ENCODE measurements around the gene VWF.

Gene VWF

DNA sequence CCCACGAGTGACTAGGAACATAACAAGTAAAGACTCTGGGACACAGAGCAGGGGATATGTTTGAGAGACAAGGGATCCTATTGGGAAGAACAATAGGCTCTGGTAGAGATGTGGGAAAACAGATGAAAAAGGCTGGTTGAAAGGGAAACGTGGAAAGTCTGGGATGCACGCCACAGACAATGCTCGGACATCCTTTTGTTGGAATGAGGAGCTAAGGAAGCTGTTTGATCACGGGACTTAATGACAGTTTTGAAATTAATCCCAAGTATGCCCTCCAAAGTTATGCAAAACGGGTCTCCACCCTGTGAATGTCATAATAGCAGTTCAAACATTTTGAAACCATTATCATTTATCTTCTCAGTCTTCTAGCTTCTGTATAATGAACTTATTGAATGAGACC, 147.8 kb downstream of the VWF start:
- no peak for DNase-seq

DNA sequence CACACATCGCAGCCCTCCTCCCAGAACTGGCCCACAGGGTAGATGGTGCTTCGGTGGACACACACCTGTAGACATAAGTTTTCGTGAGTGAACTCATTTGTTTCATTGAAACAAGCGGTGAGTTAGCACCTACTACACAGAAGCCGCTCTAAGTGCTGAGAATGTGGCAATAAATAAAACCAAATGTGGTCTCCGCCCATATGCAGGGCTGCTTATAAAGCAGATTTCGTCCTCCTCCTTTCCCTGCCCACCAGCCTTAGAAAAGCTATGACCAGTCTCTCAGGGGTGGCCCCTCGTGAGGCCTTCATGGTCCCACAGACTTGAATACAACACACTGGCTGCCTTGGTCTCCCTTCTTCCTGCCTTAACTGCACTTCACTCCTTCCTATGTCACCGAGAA, 148.3 kb downstream of the VWF start:
- no peak for DNase-seq

DNA sequence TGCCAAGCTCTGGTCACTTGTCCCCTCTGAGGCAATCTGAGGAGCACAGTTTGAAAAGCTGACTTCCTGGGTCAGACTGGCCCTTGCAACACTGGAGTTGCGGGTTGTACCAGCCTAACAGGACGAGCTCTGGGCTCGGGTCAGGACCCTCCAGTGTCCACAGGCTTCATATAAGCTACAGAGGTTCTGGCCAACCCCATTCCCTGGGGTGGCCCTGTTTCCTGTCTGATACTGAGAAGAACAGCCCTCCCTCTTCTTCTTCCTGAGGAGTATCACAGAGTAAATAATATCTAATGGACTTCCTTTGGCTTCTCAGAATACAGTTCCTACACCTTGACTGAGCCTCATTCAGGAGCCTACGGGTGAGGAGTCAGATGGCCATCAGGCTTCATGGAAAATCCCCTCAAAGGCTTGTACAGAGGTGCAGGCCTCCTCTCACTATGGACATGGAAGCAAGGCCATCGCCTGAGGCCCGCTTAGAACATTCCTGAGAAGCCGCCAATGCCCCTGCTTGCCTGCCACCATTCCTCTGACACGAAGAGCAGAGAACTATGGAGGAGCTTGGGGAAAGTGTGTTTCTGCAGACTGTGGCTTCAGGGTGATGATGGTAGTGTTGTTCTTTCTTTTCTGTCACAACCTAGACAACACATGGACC, 150.9 kb downstream of the VWF start:
- no peak for DNase-seq

DNA sequence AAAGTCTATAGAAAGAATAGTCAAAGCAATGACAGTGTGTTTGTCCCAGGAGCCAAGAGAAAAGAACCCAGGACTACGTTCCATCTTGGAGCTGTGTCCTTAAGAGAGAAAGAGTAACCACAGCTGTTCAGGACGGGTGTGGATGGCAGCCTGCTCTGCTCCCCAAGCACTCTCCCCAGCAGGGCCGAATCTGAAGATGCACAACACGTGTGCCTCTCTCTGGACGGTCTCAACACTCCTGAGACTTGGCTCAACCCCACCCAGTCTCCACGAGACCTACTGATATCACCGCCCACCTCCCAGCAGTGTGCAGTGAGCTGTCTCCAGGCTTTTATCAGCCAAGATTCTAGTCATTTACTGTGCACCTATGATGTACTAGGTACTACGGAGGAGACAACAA, 152.1 kb downstream of the VWF start:
- DNase-seq: no peak

DNA sequence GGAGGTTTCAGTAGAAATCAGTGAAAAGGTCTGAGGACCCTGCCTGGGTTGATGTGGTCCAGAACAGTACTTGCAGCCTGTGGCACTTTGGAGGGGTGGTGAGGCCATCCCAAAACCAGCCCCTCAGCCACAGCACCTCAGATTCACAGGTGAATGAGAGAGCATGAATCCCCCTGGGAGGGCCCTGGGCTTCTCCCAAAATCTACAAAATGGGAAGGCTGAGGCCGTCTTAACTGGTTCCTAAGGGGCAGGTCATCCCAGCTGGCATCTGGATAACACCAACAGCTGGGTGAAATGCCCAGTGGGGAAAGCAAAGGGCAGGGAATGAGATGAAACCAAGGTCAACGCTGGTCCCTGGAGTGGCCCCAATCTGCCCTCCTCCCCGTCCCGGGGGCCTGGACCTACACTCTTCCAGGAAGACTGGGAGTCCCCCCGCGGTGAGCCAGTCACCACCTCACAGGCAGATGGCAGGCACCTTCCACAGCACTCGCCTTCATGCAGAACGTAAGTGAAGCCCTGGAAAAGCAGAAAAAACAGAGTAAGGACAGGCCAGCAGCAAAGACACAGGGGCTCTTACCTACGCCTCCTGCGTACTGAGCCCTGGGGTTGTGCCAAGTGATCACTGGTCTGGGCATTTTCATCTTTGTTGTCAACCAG, 153.1 kb downstream of the VWF start:
- DNase-seq: no peak

GRCh38 chr12:5969974-5970690, 154.3 kb downstream of the VWF start:
- DNase-seq: no peak

GRCh38 chr12:5969156-5969973, 155.1 kb downstream of the VWF start:
- DNase-seq: no peak

DNA sequence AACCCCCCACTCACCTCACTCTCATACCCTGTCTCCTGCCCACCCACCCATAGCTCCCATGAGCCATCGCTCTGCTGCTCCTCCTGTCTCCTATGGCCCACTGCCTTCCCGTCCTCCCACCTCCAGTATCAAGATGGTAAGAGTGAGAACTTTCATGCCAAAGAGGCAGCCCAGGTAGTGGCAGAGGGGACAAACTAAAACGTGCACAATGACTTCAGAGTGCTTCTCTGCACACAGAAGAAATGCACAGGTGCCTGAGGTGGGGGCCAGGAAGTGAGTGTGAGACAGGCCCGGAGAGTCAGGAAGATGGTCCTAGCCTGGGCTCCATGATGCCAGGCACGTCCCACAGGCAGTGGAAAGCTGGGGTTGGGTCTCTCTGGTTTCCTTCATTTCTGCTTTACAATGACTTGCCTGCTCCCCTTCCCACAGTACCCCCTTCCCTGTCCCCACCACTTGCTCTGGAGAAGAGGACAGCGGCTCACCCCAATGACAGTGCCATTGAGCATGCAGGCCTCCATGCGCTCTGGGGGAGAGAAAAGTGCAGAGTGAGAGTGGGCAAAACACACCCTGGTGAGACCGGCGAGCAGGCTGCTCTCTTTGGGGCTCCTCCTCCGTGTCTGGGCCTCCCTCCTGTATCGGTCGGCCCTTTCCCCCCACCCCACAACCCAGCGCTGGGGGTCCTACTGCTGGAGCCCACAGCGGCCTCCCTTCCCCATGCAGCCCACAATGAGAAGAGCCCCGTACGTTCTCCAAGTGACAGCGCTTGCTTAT, 156.6 kb downstream of the VWF start:
- no peak for DNase-seq

DNA sequence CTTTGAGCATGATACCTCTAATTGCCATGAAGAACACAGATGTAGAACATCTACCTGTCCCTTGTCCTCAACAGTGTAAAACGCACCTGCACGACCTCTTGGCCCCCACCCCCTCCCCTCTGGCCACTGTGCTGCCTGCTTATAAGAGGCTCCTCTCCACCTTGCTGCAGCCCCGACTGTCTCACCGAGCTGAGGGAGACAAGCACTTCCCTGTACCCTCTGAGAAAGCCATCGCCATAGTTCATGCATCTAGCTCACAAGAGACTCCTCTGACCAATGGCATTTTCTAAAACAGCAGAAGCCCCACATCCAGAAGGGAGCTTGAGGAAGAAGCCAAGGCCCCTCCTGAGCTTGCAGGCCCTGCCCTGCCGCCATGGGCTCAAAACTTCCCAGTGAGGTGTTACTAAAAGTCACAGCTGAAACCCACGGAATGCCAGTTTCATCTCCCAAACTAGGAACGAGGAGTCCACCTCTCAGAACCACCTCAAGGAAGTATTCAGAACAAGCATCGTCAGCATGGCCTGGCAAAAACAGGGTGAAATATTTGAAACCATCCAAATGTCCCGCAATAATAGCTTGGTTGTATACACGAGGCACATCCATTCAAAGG, 157.9 kb downstream of the VWF start:
- no peak for DNase-seq

DNA sequence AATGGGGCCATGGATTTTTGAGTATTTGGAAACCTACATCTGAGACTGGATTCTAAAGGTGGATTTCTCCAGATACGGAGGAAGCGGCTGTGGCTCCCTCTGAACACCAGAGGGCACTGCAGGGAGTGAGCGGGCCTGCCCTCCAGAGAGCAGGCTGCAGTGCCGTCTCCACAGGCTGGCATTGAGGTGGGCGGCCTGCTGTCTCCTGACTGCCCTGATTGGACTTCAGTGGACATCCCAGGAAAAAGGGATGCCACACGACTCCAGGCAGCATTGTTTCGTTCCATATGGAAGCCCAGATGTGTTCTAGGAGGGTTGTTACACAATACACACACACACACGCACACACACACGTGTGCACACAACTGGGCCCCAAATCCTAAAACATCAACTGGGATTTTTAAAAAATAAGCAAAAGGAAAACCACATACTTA, 158.5 kb downstream of the VWF start:
- peak; percentile 55 for DNase-seq

GRCh38 chr12:5964913-5965900, 159.3 kb downstream of the VWF start:
- DNase-seq: no peak

DNA sequence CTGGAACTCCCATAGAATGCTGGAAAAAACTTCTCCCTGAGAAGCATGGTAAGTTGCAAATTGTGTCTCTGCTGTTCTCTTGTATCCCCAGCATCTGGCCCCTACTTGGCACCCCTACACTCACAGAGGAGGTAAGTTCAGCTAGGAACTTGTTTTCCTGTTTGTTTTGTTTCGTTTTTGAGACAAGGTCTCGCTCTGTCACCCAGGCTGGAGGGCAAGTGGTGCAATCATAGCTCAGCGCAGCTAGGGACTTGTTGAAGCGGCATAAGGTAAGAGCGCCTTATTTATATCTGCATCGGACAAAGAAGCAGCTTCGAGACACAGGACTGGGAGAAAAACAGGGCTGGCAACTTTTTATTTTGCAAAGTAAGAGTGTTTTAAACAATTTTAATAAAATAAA, 161.0 kb downstream of the VWF start:
- no peak for DNase-seq

GRCh38 chr12:5960783-5961182, 163.7 kb downstream of the VWF start:
- DNase-seq: no peak

GRCh38 chr12:5956987-5957386, 167.5 kb downstream of the VWF start:
- DNase-seq: no peak

- no peak for DNase-seq
Observed at GRCh38 chr12:5954661-5955060, 169.8 kb downstream of the VWF start.

DNA sequence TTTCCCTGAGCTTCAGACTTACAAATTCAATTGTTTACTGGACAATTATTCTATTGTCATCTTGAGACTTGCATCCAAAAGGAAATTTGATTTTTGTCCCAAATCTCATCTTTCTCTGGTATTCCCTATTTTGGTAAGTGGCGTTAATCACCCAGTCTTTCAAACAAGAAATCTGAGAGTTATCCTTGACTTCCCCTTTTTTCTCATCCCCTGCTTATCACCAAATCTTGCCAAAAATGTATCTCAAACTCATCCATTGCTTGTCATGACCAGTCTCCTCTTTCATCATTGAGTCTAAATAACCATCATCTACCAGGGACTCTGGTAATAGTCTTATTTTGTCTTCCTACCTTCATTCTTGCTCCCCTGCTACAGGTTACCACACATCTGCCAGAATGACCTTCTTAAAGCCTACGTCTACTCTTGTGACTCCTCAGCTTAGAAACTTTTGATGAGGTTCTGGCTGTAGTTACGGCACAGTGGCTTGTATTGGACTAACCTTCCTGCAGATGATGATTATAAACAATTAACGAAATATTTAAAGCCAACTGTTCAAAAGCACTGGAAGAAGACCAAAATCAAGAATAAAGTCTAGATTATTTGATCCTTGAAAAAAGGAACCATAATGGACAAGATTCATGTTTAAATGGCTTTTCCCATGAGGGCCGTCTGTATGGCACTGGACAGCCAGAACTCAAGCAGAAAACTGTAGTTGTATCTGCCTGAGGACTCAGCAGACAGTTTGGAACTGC, 170.5 kb downstream of the VWF start:
- no peak for DNase-seq

DNA sequence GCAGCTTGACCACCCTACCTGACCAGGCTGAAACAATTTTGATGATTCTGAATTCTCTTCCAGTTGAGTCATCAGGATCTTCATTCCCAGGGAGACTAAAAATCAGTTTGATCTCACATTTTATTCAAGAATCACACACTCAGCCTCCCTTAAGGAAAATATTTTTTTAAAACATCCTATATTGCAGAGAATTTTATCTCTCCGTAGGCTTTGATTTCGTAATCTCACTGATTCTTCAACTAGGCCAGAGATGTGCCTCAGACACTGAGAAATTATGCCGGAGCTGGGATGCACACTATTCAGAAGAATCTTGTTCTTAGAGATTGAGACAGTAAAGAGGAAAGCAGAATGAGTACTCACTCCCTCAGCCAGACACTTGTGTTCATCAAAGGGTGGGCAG, 172.4 kb downstream of the VWF start:
- no peak for DNase-seq

DNA sequence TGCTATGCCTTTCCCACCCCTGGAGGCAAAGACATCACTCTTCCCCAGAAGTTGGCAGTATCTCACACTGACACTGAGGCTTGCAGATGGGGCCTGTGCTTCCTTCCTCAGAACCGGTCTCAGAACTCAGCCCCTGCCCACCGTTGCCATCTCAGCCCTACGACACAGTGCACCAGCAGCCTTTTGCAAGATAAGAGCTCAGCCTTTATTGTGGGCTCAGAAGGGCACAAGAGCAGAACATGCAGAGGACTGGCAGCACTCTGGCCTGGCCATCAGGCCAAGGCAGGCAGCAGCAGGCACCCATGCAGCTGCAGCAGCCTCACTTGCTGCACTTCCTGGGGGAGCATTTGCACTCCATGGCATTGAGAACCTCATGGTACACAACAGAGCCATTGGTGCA, 175.8 kb downstream of the VWF start:
- DNase-seq: no peak

GRCh38 chr12:5947006-5947405, 177.5 kb downstream of the VWF start:
- no peak for DNase-seq

GRCh38 chr12:5946388-5946787, 178.1 kb downstream of the VWF start:
- no peak for DNase-seq
